H1 (cell line): ENCODE results near the gene RABGGTA. TPM values are rescaled to one million over a fixed set of nuclear protein-coding genes. Genes with fewer than 3 reads are reported as not detected.

Source experiments
- CTCF ChIA-PET: fragments of 300-600 bp; sonication (Branson Sonifier 250); formaldehyde crosslinking; loops from one replicate; lab custom pipeline; 2021; ENCODE audit not compliant: partially characterized antibody; lab: Charles Lee
- POLR2A ChIA-PET: fragments of 300-600 bp; sonication (Branson Sonifier 250); formaldehyde crosslinking; loops from one replicate; lab custom pipeline; 2021; ENCODE audit warnings: inconsistent platforms; ENCODE audit not compliant: partially characterized antibody; lab: Charles Lee
- DNase-seq, 2 experiments: peaks; one replicate each; pipeline versions ENCODE4 v3.0.0 to v3.0.0-alpha.2; 2010 to 2022; ENCODE audit warnings: low spot score in 2 of 2, low read depth in 1 of 2, mixed read lengths in 1 of 2
- FAIRE-seq: peaks from 2 replicates; lab custom pipeline; 2011; peaks lifted over from hg19 to GRCh38; lab: Jason Lieb, UNC
- H2AFZ ChIP-seq: 2 replicates; pipeline ENCODE4 v1.8.1; 2012; ENCODE audit warnings: low read length, inconsistent platforms
- H2AK5ac ChIP-seq: 2 replicates; pipeline ENCODE4 v1.6.1; 2013; ENCODE audit warnings: low read depth, low read length
- H2BK120ac ChIP-seq: replicated peaks from 2 replicates; pipeline ENCODE3; 2013; ENCODE audit warnings: low read depth, low read length, inconsistent platforms
- H2BK12ac ChIP-seq: 2 replicates; pipeline ENCODE4 v1.6.1; 2013; ENCODE audit warnings: low read depth, low read length
- H2BK15ac ChIP-seq: 2 replicates; pipeline ENCODE4 v1.6.1; 2013; ENCODE audit warnings: low read length
- H2BK20ac ChIP-seq: 2 replicates; pipeline ENCODE4 v1.6.1; 2013; ENCODE audit warnings: low read length
- H2BK5ac ChIP-seq: 2 replicates; pipeline ENCODE4 v1.6.1; 2013; ENCODE audit warnings: low read depth, low read length
- H3K14ac ChIP-seq: 2 replicates; pipeline ENCODE4 v1.6.1; 2013; ENCODE audit warnings: inconsistent platforms; ENCODE audit not compliant: insufficient read length
- H3K18ac ChIP-seq: 2 replicates; pipeline ENCODE4 v1.6.1; 2013; ENCODE audit warnings: low read length; ENCODE audit errors: extremely low read depth
- H3K23ac ChIP-seq: 2 replicates; pipeline ENCODE4 v1.6.1; 2013; ENCODE audit warnings: inconsistent platforms; ENCODE audit not compliant: insufficient read length
- H3K23me2 ChIP-seq: 2 replicates; pipeline ENCODE4 v1.6.1; 2013; ENCODE audit warnings: low read depth, low read length
- H3K27ac ChIP-seq: 2 replicates; pipeline ENCODE4 v1.6.1; 2011; ENCODE audit warnings: low read depth, low read length, inconsistent platforms
- H3K27me3 ChIP-seq, 4 experiments: replicated peaks in 1 of 4; 1 replicate in 1 of 4; 2 replicates in 3 of 4; pipeline versions ENCODE4 v1.6.1 to v1.8.1; 2011 to 2013; ENCODE audit warnings: low read length in 3 of 4, mild to moderate bottlenecking in 3 of 4, inconsistent platforms in 2 of 4, mixed read lengths in 2 of 4, moderate library complexity in 1 of 4; ENCODE audit not compliant: control insufficient read depth in 3 of 4, insufficient read depth in 3 of 4; ENCODE audit errors: extremely low read depth in 1 of 4
- H3K36me3 ChIP-seq, 4 experiments: 2 replicates each; pipeline versions ENCODE4 v1.6.1 to v1.8.1; 2011 to 2013; ENCODE audit warnings: mild to moderate bottlenecking in 4 of 4, low read length in 3 of 4, moderate library complexity in 2 of 4, control low read depth in 1 of 4, inconsistent platforms in 1 of 4; ENCODE audit not compliant: insufficient read depth in 4 of 4, control insufficient read depth in 2 of 4
- H3K4ac ChIP-seq: replicated peaks from 2 replicates; pipeline ENCODE3; 2013; ENCODE audit warnings: low read length, low read depth, mixed read lengths, inconsistent platforms; ENCODE audit not compliant: insufficient read length
- H3K4me1 ChIP-seq, 4 experiments: replicated peaks in 1 of 4; 1 replicate in 1 of 4; 2 replicates in 3 of 4; pipeline versions ENCODE4 v1.6.1 to v1.8.1; 2011 to 2013; ENCODE audit warnings: low read length in 3 of 4, inconsistent platforms in 2 of 4, mixed read lengths in 1 of 4; ENCODE audit not compliant: insufficient read depth in 4 of 4, control insufficient read depth in 3 of 4
- H3K4me2 ChIP-seq, 2 experiments: 2 replicates each; pipeline versions ENCODE4 v1.6.1 to v1.8.1; 2011 to 2013; ENCODE audit warnings: low read depth in 2 of 2, low read length in 2 of 2, control low read depth in 1 of 2, inconsistent platforms in 1 of 2, mild to moderate bottlenecking in 1 of 2; ENCODE audit not compliant: insufficient read depth in 1 of 2
- H3K4me3 ChIP-seq, 4 experiments: fragments of 200-600, 300-600 bp in 1 of 4; sonication (generic), shearing (Covaris generic), sonication (Bioruptor Twin) in 1 of 4; 2 replicates each; pipeline versions ENCODE4 v1.5.1 to v1.8.1; 2011 to 2016; ENCODE audit warnings: low read length in 4 of 4, low read depth in 3 of 4, control low read depth in 2 of 4, inconsistent platforms in 2 of 4, mild to moderate bottlenecking in 2 of 4, mixed read lengths in 1 of 4, moderate library complexity in 1 of 4; ENCODE audit not compliant: insufficient read depth in 2 of 4; ENCODE audit errors: extremely low read depth in 1 of 4
- H3K56ac ChIP-seq: replicated peaks from 2 replicates; pipeline ENCODE3; 2013; ENCODE audit warnings: low read depth, mild to moderate bottlenecking, mixed read lengths, low read length, inconsistent platforms; ENCODE audit not compliant: insufficient read length
- H3K79me1 ChIP-seq: 2 replicates; pipeline ENCODE4 v1.6.1; 2013; ENCODE audit warnings: low read depth, low read length, control low read depth
- H3K79me2 ChIP-seq, 2 experiments: 2 replicates each; pipeline versions ENCODE4 v1.6.1 to v1.8.1; 2012 to 2013; ENCODE audit warnings: low read length in 2 of 2, mild to moderate bottlenecking in 2 of 2, inconsistent platforms in 1 of 2; ENCODE audit not compliant: insufficient read depth in 2 of 2, control insufficient read depth in 1 of 2
- H3K9ac ChIP-seq, 4 experiments: replicated peaks in 1 of 4; 1 replicate in 1 of 4; 2 replicates in 3 of 4; pipeline versions ENCODE4 v1.6.1 to v1.8.1; 2011 to 2013; ENCODE audit warnings: low read depth in 3 of 4, low read length in 3 of 4, control low read depth in 2 of 4, mild to moderate bottlenecking in 2 of 4, moderate library complexity in 2 of 4, inconsistent platforms in 1 of 4; ENCODE audit errors: extremely low read depth in 1 of 4
- H3K9me3 ChIP-seq, 2 experiments: 2 replicates each; pipeline versions ENCODE4 v1.6.1 to v1.8.1; 2012 to 2013; ENCODE audit warnings: mild to moderate bottlenecking in 2 of 2, moderate library complexity in 2 of 2, control low read depth in 1 of 2, inconsistent platforms in 1 of 2, low read depth in 1 of 2, low read length in 1 of 2, mixed read lengths in 1 of 2; ENCODE audit not compliant: insufficient read depth in 2 of 2
- H4K20me1 ChIP-seq, 2 experiments: replicated peaks in 1 of 2; 2 replicates each; pipeline versions ENCODE3 to v1.8.1; 2011 to 2013; ENCODE audit warnings: inconsistent platforms in 2 of 2, low read length in 2 of 2, mild to moderate bottlenecking in 1 of 2; ENCODE audit not compliant: insufficient read depth in 2 of 2, control insufficient read depth in 1 of 2
- H4K5ac ChIP-seq: 2 replicates; pipeline ENCODE4 v1.6.1; 2013; ENCODE audit warnings: low read length, low read depth, mixed read lengths, inconsistent platforms; ENCODE audit not compliant: insufficient read length
- H4K8ac ChIP-seq: 2 replicates; pipeline ENCODE4 v1.8.0; 2013; ENCODE audit warnings: mild to moderate bottlenecking, moderate library complexity, low read length, inconsistent platforms; ENCODE audit not compliant: insufficient read depth; ENCODE audit errors: extremely low read depth
- H4K91ac ChIP-seq: replicated peaks from 2 replicates; pipeline ENCODE3; 2013; ENCODE audit warnings: low read length, mixed read lengths, inconsistent platforms; ENCODE audit not compliant: insufficient read length
- CTCF ChIP-seq, 3 experiments: IDR thresholded peaks; 1 replicate in 2 of 3; 2 replicates in 1 of 3; pipeline versions ENCODE4 v1.5.1 to v1.6.1; 2011; ENCODE audit warnings: low read length in 3 of 3, mild to moderate bottlenecking in 3 of 3, inconsistent platforms in 2 of 3, low read depth in 1 of 3, moderate library complexity in 1 of 3; ENCODE audit not compliant: insufficient read depth in 1 of 3; ENCODE audit errors: control extremely low read depth in 1 of 3
- SRF ChIP-seq: IDR thresholded peaks from 2 replicates; pipeline ENCODE4 v1.6.1; 2011; ENCODE audit warnings: mild to moderate bottlenecking, low read depth, low read length, moderate library complexity
- WGBS, 2 experiments: shearing (Covaris generic) in 1 of 2; methylation state at CpG; one replicate each; pipeline versions ENCODE4 v1.1.6 to v1.1.7; 2013 to 2015; ENCODE audit warnings: low lambda C conversion rate in 2 of 2, mixed read lengths in 2 of 2, inconsistent platforms in 1 of 2, low coverage in 1 of 2, missing lambda C conversion rate in 1 of 2; ENCODE audit not compliant: insufficient replicate concordance in 2 of 2, insufficient coverage in 1 of 2, insufficient read length in 1 of 2; ENCODE audit errors: extremely low coverage in 1 of 2, missing lambda C conversion rate in 1 of 2; 5-methylcytosine and 5-hydroxymethylcytosine counted together
- polyA plus RNA-seq, 7 experiments: library from polyadenylated mRNA; depleted of rRNA in 3 of 7; stranded (reverse) in 5 of 7; unstranded in 2 of 7; fragments of >200 nt in 5 of 7; fragments of 200-250 nt in 2 of 7; gene quantifications; 1 replicate in 5 of 7; 2 replicates in 1 of 7; 4 replicates in 1 of 7; pipeline versions ENCODE4 v1.2.1 to v1.2.3, GENCODE V29; 2011 to 2013; ENCODE audit warnings: missing spikeins in 2 of 7, mixed read lengths in 2 of 7
- total RNA-seq: library from RNA; stranded (reverse); fragmentation: NEBNext Ultra II Directional; extraction: Animal tissue kit (Norgen Biotek cat#: 25700); gene quantifications from 2 replicates; pipeline ENCODE4 v1.2.1, GENCODE V29; 2021

RABGGTA gene
- total and polyA plus RNA-seq, 2 of the 8 experiments (the other 6 are each of a cell fraction or from before 2014, with no cell fraction given) = 16.0 to 49.8 TPM

GRCh38 chr14:24273422-24273998 lies 2.1 kb upstream of the RABGGTA start:
- peaks cover 0 to 4% (median 2%) of the 10 kb centered on the region in 4 experiments; a peak in 3 of 7 replicates for H3K4me1 ChIP-seq
- no peak overlapping the region for H2AK5ac ChIP-seq
- H3K27ac ChIP-seq = no peak overlapping the region
- no peak overlapping the region for H3K56ac ChIP-seq
- H3K27me3 ChIP-seq = no peaks in the 10 kb centered on the region; a peak in 1 of 7 replicates
- H3K79me1 ChIP-seq = no peaks in the 10 kb centered on the region
- no peak overlapping the region for H2BK5ac ChIP-seq
- H3K4me3 ChIP-seq = no peak overlapping the region
- 90% methylated on average over 3 of the region's 3 CpGs; no CpG with 5 or more reads in 1 of the 2 experiments for whole genome bisulfite sequencing, 2 experiments
- no peak overlapping the region for H2AFZ ChIP-seq
- H3K4me2 ChIP-seq = no peak overlapping the region
- no peak overlapping the region for H3K4ac ChIP-seq
- DNase-seq (no peak), FAIRE-seq (no peak)
- H3K14ac ChIP-seq = no peak overlapping the region
- peak in 1 of 3 experiments; percentile 24; a peak in 2 of 4 replicates for TF ChIP-seq CTCF (IDR thresholded peaks at IDR 0.05; ENCODE audit: control extremely low read depth in 1 of 3, insufficient read depth in 1 of 3, low read depth in 1 of 3, low read length in 3 of 3)
- no peak for TF ChIP-seq SRF
- H4K5ac ChIP-seq = no peak overlapping the region
- H4K20me1 ChIP-seq = no peaks in the 10 kb centered on the region
- H2BK15ac ChIP-seq = no peak overlapping the region
- no peak overlapping the region for H3K18ac ChIP-seq
- H3K23me2 ChIP-seq = peaks cover 4% of the 10 kb centered on the region
- H2BK12ac ChIP-seq = no peak overlapping the region
- ChIA-PET POLR2A (interaction anchor here (0.7 to 2.6 kb wide), 7 partner anchors 19 to 99 kb away, joined by 3 to 7 read pairs (median 3); partner anchors contain the start of genes DHRS1 and NOP9), CTCF (interaction anchor here (0.8 to 8.6 kb wide), 12 partner anchors 9 to 38 kb away, joined by 3 to 94 read pairs (median 4); partner anchors contain the start of genes DHRS1 and NOP9)
- no peaks in the 10 kb centered on the region for H3K79me2 ChIP-seq
- no peak overlapping the region; a peak in 1 of 7 replicates for H3K9ac ChIP-seq
- no peaks in the 10 kb centered on the region; a peak in 1 of 8 replicates for H3K36me3 ChIP-seq
- no peak overlapping the region for H2BK120ac ChIP-seq
- H4K91ac ChIP-seq = no peak overlapping the region
- no peaks in the 10 kb centered on the region for H3K9me3 ChIP-seq
- H3K23ac ChIP-seq = no peak overlapping the region
- H2BK20ac ChIP-seq = no peak overlapping the region
- H4K8ac ChIP-seq = no peak overlapping the region
